ENCODE data around the gene MX1.

The MX1 gene

GRCh38 chr21:41396558-41397075 is 29.4 kb upstream of the MX1 start:
- Histone ChIP-seq H3K27ac (ENCODE audit: low read length) (no peak overlapping the region), H3K9ac (ENCODE audit: low read length) (no peak overlapping the region), H3K36me3 (ENCODE audit: control insufficient read depth, low read depth, low read length) (no peaks in the 10 kb centered on the region), H3K9me3 (ENCODE audit: control insufficient read depth, low read depth, low read length) (no peaks in the 10 kb centered on the region), H3K4me1 (ENCODE audit: control insufficient read depth, low read depth, low read length) (peaks cover 5% of the 10 kb centered on the region), H3K27me3 (ENCODE audit: control insufficient read depth, insufficient read depth, low read length) (no peaks in the 10 kb centered on the region), H3K4me3 (ENCODE audit: low read length) (no peak overlapping the region)

- H3K9me3 ChIP-seq (ENCODE audit: control insufficient read depth, low read depth, low read length) = no peaks in the 10 kb centered on the region
- no peaks in the 10 kb centered on the region for H3K36me3 ChIP-seq (ENCODE audit: control insufficient read depth, low read depth, low read length)
- peaks cover 5% of the 10 kb centered on the region for H3K4me1 ChIP-seq (ENCODE audit: control insufficient read depth, low read depth, low read length)
- no peak overlapping the region for H3K4me3 ChIP-seq (ENCODE audit: low read length)
- H3K27me3 ChIP-seq (ENCODE audit: control insufficient read depth, insufficient read depth, low read length) = no peaks in the 10 kb centered on the region
- no peak overlapping the region for H3K9ac ChIP-seq (ENCODE audit: low read length)
- H3K27ac ChIP-seq (ENCODE audit: low read length) = no peak overlapping the region
Measured at GRCh38 chr21:41397471-41397891, 28.6 kb upstream of the MX1 start.

GRCh38 chr21:41398251-41398650 is 27.8 kb upstream of the MX1 start:
- Histone ChIP-seq H3K4me1 (ENCODE audit: control insufficient read depth, low read depth, low read length) (peaks cover 5% of the 10 kb centered on the region), H3K36me3 (ENCODE audit: control insufficient read depth, low read depth, low read length) (no peaks in the 10 kb centered on the region), H3K9ac (ENCODE audit: low read length) (no peak overlapping the region), H3K27me3 (ENCODE audit: control insufficient read depth, insufficient read depth, low read length) (no peaks in the 10 kb centered on the region), H3K27ac (ENCODE audit: low read length) (no peak overlapping the region), H3K4me3 (ENCODE audit: low read length) (no peak overlapping the region), H3K9me3 (ENCODE audit: control insufficient read depth, low read depth, low read length) (no peaks in the 10 kb centered on the region)

- no peak overlapping the region for H3K27ac ChIP-seq (ENCODE audit: low read length)
- H3K9ac ChIP-seq (ENCODE audit: low read length) = no peak overlapping the region
- no peaks in the 10 kb centered on the region for H3K36me3 ChIP-seq (ENCODE audit: control insufficient read depth, low read depth, low read length)
- H3K27me3 ChIP-seq (ENCODE audit: control insufficient read depth, insufficient read depth, low read length) = no peaks in the 10 kb centered on the region
- H3K4me3 ChIP-seq (ENCODE audit: low read length) = no peak overlapping the region
- no peaks in the 10 kb centered on the region for H3K9me3 ChIP-seq (ENCODE audit: control insufficient read depth, low read depth, low read length)
- H3K4me1 ChIP-seq (ENCODE audit: control insufficient read depth, low read depth, low read length) = peaks cover 5% of the 10 kb centered on the region
Measured at GRCh38 chr21:41398831-41399230, 27.2 kb upstream of the MX1 start.

- no peak overlapping the region for H3K4me3 ChIP-seq (ENCODE audit: low read length)
- no peaks in the 10 kb centered on the region for H3K9me3 ChIP-seq (ENCODE audit: control insufficient read depth, low read depth, low read length)
- H3K27me3 ChIP-seq (ENCODE audit: control insufficient read depth, insufficient read depth, low read length) = no peaks in the 10 kb centered on the region
- peaks cover 5% of the 10 kb centered on the region for H3K4me1 ChIP-seq (ENCODE audit: control insufficient read depth, low read depth, low read length)
- no peak overlapping the region for H3K27ac ChIP-seq (ENCODE audit: low read length)
- H3K36me3 ChIP-seq (ENCODE audit: control insufficient read depth, low read depth, low read length) = no peaks in the 10 kb centered on the region
- no peak overlapping the region for H3K9ac ChIP-seq (ENCODE audit: low read length)
Measured at GRCh38 chr21:41399246-41399800, 26.7 kb upstream of the MX1 start.

- H3K27ac ChIP-seq (ENCODE audit: low read length) = no peak overlapping the region
- no peaks in the 10 kb centered on the region for H3K27me3 ChIP-seq (ENCODE audit: control insufficient read depth, insufficient read depth, low read length)
- no peaks in the 10 kb centered on the region for H3K4me1 ChIP-seq (ENCODE audit: control insufficient read depth, low read depth, low read length)
- no peaks in the 10 kb centered on the region for H3K36me3 ChIP-seq (ENCODE audit: control insufficient read depth, low read depth, low read length)
- H3K4me3 ChIP-seq (ENCODE audit: low read length) = no peak overlapping the region
- no peaks in the 10 kb centered on the region for H3K9me3 ChIP-seq (ENCODE audit: control insufficient read depth, low read depth, low read length)
- no peak overlapping the region for H3K9ac ChIP-seq (ENCODE audit: low read length)
Measured at GRCh38 chr21:41402231-41402630, 23.8 kb upstream of the MX1 start.

- Histone ChIP-seq H3K9ac (ENCODE audit: low read length) (no peak overlapping the region), H3K4me3 (ENCODE audit: low read length) (no peak overlapping the region), H3K9me3 (ENCODE audit: control insufficient read depth, low read depth, low read length) (no peaks in the 10 kb centered on the region), H3K27me3 (ENCODE audit: control insufficient read depth, insufficient read depth, low read length) (no peaks in the 10 kb centered on the region), H3K36me3 (ENCODE audit: control insufficient read depth, low read depth, low read length) (no peaks in the 10 kb centered on the region), H3K4me1 (ENCODE audit: control insufficient read depth, low read depth, low read length) (no peaks in the 10 kb centered on the region), H3K27ac (ENCODE audit: low read length) (no peak overlapping the region)
Measured at GRCh38 chr21:41402796-41403195, 23.2 kb upstream of the MX1 start.

GRCh38 chr21:41403331-41403730 is 22.7 kb upstream of the MX1 start:
- H3K27me3 ChIP-seq (ENCODE audit: control insufficient read depth, insufficient read depth, low read length) = no peaks in the 10 kb centered on the region
- no peak overlapping the region for H3K27ac ChIP-seq (ENCODE audit: low read length)
- H3K9ac ChIP-seq (ENCODE audit: low read length) = no peak overlapping the region
- no peaks in the 10 kb centered on the region for H3K4me1 ChIP-seq (ENCODE audit: control insufficient read depth, low read depth, low read length)
- H3K4me3 ChIP-seq (ENCODE audit: low read length) = no peak overlapping the region
- H3K36me3 ChIP-seq (ENCODE audit: control insufficient read depth, low read depth, low read length) = no peaks in the 10 kb centered on the region
- no peaks in the 10 kb centered on the region for H3K9me3 ChIP-seq (ENCODE audit: control insufficient read depth, low read depth, low read length)

GRCh38 chr21:41403966-41404365 is 22.1 kb upstream of the MX1 start:
- Histone ChIP-seq H3K4me1 (ENCODE audit: control insufficient read depth, low read depth, low read length) (no peaks in the 10 kb centered on the region), H3K27ac (ENCODE audit: low read length) (no peak overlapping the region), H3K9me3 (ENCODE audit: control insufficient read depth, low read depth, low read length) (no peaks in the 10 kb centered on the region), H3K4me3 (ENCODE audit: low read length) (no peak overlapping the region), H3K9ac (ENCODE audit: low read length) (no peak overlapping the region), H3K36me3 (ENCODE audit: control insufficient read depth, low read depth, low read length) (no peaks in the 10 kb centered on the region), H3K27me3 (ENCODE audit: control insufficient read depth, insufficient read depth, low read length) (no peaks in the 10 kb centered on the region)

GRCh38 chr21:41405321-41405720 is 20.7 kb upstream of the MX1 start:
- H3K36me3 ChIP-seq (ENCODE audit: control insufficient read depth, low read depth, low read length) = no peaks in the 10 kb centered on the region
- no peak overlapping the region for H3K27ac ChIP-seq (ENCODE audit: low read length)
- H3K4me1 ChIP-seq (ENCODE audit: control insufficient read depth, low read depth, low read length) = no peaks in the 10 kb centered on the region
- no peak overlapping the region for H3K4me3 ChIP-seq (ENCODE audit: low read length)
- no peaks in the 10 kb centered on the region for H3K27me3 ChIP-seq (ENCODE audit: control insufficient read depth, insufficient read depth, low read length)
- no peaks in the 10 kb centered on the region for H3K9me3 ChIP-seq (ENCODE audit: control insufficient read depth, low read depth, low read length)
- no peak overlapping the region for H3K9ac ChIP-seq (ENCODE audit: low read length)

- H3K27ac ChIP-seq (ENCODE audit: low read length) = no peak overlapping the region
- H3K4me1 ChIP-seq (ENCODE audit: control insufficient read depth, low read depth, low read length) = peaks cover 3% of the 10 kb centered on the region
- no peaks in the 10 kb centered on the region for H3K9me3 ChIP-seq (ENCODE audit: control insufficient read depth, low read depth, low read length)
- H3K27me3 ChIP-seq (ENCODE audit: control insufficient read depth, insufficient read depth, low read length) = no peaks in the 10 kb centered on the region
- H3K4me3 ChIP-seq (ENCODE audit: low read length) = no peak overlapping the region
- no peak overlapping the region for H3K9ac ChIP-seq (ENCODE audit: low read length)
- no peaks in the 10 kb centered on the region for H3K36me3 ChIP-seq (ENCODE audit: control insufficient read depth, low read depth, low read length)
Measured at GRCh38 chr21:41406340-41406739, 19.7 kb upstream of the MX1 start.

Data from iPS-18a (cell line).